OCI-LY3 (cell line): ENCODE data around the gene SHISA3.

Experiments used
- CTCF ChIP-seq: fragments of 200-600, 300-600 bp; sonication (generic); IDR thresholded peaks from 2 replicates; pipeline ENCODE4 v1.5.1; 2014; ENCODE audit warnings: antibody characterized with exemption, low read length, low read depth
- EZH2phosphoT487 ChIP-seq: fragments of 200-600 bp; shearing (Covaris generic); IDR thresholded peaks from 2 replicates; pipeline ENCODE4 v1.6.1; 2018; ENCODE audit warnings: antibody characterized with exemption, mixed run types, low read depth

GRCh38 chr4:42363614-42364013, 33.7 kb upstream of the SHISA3 start:
- TF ChIP-seq CTCF (no peak), EZH2phosphoT487 (no peak)
